ENCODE measurements around the gene KCTD12.

Gene KCTD12

DNA sequence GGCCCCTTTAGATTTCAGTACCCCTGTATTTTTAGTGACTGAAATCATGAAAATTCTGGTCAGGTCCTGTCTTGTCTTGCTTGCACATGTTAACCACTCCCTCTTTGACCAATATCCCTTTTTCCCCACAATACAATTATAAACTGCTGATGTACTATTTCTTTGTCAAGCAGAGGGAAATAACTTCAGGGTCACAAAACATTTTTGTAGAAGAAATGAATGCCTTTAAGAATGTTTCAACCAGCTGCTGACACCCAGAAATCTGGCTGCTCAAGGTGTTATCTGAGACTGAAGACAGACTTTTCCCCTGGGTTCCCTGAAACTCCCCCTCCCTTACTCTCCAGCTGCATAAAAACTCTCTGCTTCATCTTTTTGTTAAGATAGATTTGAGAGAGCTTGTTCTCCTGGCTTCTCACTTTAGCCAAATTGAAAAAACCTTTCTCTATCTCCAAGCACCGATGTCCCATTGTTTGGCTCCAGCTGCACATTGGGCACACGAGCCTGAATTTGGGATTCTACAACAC, 43.7 kb upstream of the KCTD12 start:
- Histone ChIP-seq H2AFZ (ENCODE audit: low read length) (no peak overlapping the region), H3K9ac (ENCODE audit: low read length) (no peak overlapping the region), H3K4me2 (ENCODE audit: low read length) (no peak overlapping the region), H3K36me3 (ENCODE audit: insufficient read depth, low read length) (no peaks in the 10 kb centered on the region), H3F3A (ENCODE audit: insufficient read depth, low read length) (no peaks in the 10 kb centered on the region), H3K9me3 (ENCODE audit: low read length) (no peaks in the 10 kb centered on the region), H3K9me2 (ENCODE audit: low read depth, low read length) (no peaks in the 10 kb centered on the region), H3K4me3 (ENCODE audit: low read depth, low read length, poor library complexity, severe bottlenecking) (no peak overlapping the region), H3K27ac (ENCODE audit: low read depth, low read length, poor library complexity, severe bottlenecking) (no peak overlapping the region), H3K27me3 (ENCODE audit: insufficient read depth, low read length) (no peaks in the 10 kb centered on the region), H4K20me1 (ENCODE audit: insufficient read depth, low read length) (no peaks in the 10 kb centered on the region), H3K4me1 (ENCODE audit: insufficient read depth, low read length, severe bottlenecking) (no peaks in the 10 kb centered on the region), H3K79me2 (ENCODE audit: insufficient read depth, low read length) (no peaks in the 10 kb centered on the region)
- TF ChIP-seq, protein P1, sequence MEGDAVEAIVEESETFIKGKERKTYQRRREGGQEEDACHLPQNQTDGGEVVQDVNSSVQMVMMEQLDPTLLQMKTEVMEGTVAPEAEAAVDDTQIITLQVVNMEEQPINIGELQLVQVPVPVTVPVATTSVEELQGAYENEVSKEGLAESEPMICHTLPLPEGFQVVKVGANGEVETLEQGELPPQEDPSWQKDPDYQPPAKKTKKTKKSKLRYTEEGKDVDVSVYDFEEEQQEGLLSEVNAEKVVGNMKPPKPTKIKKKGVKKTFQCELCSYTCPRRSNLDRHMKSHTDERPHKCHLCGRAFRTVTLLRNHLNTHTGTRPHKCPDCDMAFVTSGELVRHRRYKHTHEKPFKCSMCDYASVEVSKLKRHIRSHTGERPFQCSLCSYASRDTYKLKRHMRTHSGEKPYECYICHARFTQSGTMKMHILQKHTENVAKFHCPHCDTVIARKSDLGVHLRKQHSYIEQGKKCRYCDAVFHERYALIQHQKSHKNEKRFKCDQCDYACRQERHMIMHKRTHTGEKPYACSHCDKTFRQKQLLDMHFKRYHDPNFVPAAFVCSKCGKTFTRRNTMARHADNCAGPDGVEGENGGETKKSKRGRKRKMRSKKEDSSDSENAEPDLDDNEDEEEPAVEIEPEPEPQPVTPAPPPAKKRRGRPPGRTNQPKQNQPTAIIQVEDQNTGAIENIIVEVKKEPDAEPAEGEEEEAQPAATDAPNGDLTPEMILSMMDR (IDR thresholded peaks at IDR 0.05; ENCODE audit: low read length) = no peak
- TF ChIP-seq EZH2 (IDR thresholded peaks at IDR 0.05; ENCODE audit: borderline replicate concordance, low read length) = no peak

DNA sequence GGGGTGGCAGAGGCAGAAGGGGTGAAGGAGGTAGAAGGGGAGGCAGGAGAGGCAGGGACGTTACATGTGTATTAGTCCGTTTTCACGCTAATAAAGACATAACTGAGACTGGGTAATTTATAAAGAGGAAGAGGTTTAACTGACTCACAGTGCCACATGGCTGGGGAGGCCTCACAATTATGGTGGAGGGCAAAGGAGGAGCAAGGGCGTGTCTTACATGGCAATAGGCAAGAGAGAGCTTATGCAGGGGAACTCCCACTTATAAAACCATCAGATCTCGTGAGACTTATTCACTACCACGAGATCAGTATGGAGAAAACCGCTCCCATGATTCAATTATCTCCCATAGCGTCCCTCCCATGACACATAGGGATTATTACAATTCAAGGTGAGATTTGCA, 43.1 kb upstream of the KCTD12 start:
- Histone ChIP-seq H3K9ac (ENCODE audit: low read length) (no peak overlapping the region), H3F3A (ENCODE audit: insufficient read depth, low read length) (no peaks in the 10 kb centered on the region), H3K27me3 (ENCODE audit: insufficient read depth, low read length) (no peaks in the 10 kb centered on the region), H3K27ac (ENCODE audit: low read depth, low read length, poor library complexity, severe bottlenecking) (no peak overlapping the region), H2AFZ (ENCODE audit: low read length) (no peak overlapping the region), H3K36me3 (ENCODE audit: insufficient read depth, low read length) (no peaks in the 10 kb centered on the region), H3K9me3 (ENCODE audit: low read length) (no peaks in the 10 kb centered on the region), H3K4me2 (ENCODE audit: low read length) (no peak overlapping the region), H3K9me2 (ENCODE audit: low read depth, low read length) (no peaks in the 10 kb centered on the region), H3K79me2 (ENCODE audit: insufficient read depth, low read length) (no peaks in the 10 kb centered on the region), H3K4me3 (ENCODE audit: low read depth, low read length, poor library complexity, severe bottlenecking) (no peak overlapping the region), H3K4me1 (ENCODE audit: insufficient read depth, low read length, severe bottlenecking) (no peaks in the 10 kb centered on the region), H4K20me1 (ENCODE audit: insufficient read depth, low read length) (no peaks in the 10 kb centered on the region)
- TF ChIP-seq, protein P1 (IDR thresholded peaks at IDR 0.05; ENCODE audit: low read length) = no peak
- no peak for TF ChIP-seq EZH2 (IDR thresholded peaks at IDR 0.05; ENCODE audit: borderline replicate concordance, low read length)

DNA sequence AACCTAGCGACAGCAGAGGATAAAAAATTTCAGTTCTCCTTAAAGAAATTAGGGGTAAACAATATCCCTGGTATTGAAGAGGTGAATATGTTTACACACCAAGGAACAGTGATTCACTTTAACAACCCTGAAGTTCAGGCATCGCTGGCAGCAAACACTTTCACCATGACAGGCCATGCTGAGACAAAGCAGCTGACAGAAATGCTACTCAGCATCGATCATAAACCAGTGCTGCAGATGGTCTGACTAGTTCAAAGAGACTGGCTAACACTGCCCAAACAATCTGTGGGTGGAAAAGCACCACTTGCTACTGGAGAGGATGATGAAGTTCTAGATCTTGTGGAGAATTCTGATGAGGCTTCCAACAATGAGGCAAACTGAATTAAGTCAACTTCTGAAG, 42.3 kb upstream of the KCTD12 start:
- TF ChIP-seq, protein P1 (IDR thresholded peaks at IDR 0.05; ENCODE audit: low read length) = no peak
- no peak for TF ChIP-seq EZH2 (IDR thresholded peaks at IDR 0.05; ENCODE audit: borderline replicate concordance, low read length)
- Histone ChIP-seq H3K4me3 (ENCODE audit: low read depth, low read length, poor library complexity, severe bottlenecking) (no peak overlapping the region), H3K36me3 (ENCODE audit: insufficient read depth, low read length) (no peaks in the 10 kb centered on the region), H3F3A (ENCODE audit: insufficient read depth, low read length) (no peaks in the 10 kb centered on the region), H3K27me3 (ENCODE audit: insufficient read depth, low read length) (no peaks in the 10 kb centered on the region), H3K27ac (ENCODE audit: low read depth, low read length, poor library complexity, severe bottlenecking) (no peak overlapping the region), H3K4me1 (ENCODE audit: insufficient read depth, low read length, severe bottlenecking) (no peaks in the 10 kb centered on the region), H3K9ac (ENCODE audit: low read length) (no peak overlapping the region), H3K79me2 (ENCODE audit: insufficient read depth, low read length) (no peaks in the 10 kb centered on the region), H3K9me3 (ENCODE audit: low read length) (no peaks in the 10 kb centered on the region), H3K4me2 (ENCODE audit: low read length) (no peak overlapping the region), H4K20me1 (ENCODE audit: insufficient read depth, low read length) (no peaks in the 10 kb centered on the region), H2AFZ (ENCODE audit: low read length) (no peak overlapping the region), H3K9me2 (ENCODE audit: low read depth, low read length) (no peaks in the 10 kb centered on the region)

All from OCI-LY1 (cell line).